UCSD-AML1 (cell line): ENCODE data around the gene CRHR1.

Source experiments
- DNase-seq: peaks from one replicate; lab custom pipeline; 2025; ENCODE audit not compliant: unreplicated experiment; lab: John Stamatoyannopoulos, UW

Gene CRHR1

DNA sequence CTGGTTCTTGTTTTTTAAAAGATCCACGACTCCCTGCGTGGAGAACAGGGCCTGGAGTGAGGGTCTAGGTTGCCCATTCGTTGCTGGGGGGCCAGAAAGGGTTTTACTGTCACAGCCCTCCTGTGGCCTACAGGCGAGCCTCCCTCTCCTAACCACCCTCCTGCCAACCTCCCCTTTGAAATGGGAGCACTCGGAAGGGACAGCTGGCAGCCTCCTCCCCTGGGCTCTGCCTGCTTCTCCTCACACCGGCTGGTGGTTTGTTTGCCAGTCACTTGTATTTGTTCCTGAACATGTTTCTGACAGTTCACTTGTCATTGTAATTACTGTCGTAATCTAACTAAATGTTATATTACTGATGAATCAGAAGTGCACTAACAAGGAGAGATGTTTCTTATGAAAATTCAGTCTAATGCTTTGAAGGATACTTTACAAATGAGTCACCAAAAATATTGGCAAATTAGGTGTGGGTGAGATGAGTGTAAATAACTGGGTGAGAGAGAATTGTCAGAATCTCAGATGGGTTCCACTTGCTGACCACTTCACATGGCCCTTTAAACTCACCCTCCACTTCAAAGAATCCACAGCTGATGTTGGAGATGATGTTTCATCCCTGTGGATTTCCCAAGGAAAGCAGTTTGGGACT is 57.9 kb downstream of the CRHR1 start:
- no peak for DNase-seq

DNA sequence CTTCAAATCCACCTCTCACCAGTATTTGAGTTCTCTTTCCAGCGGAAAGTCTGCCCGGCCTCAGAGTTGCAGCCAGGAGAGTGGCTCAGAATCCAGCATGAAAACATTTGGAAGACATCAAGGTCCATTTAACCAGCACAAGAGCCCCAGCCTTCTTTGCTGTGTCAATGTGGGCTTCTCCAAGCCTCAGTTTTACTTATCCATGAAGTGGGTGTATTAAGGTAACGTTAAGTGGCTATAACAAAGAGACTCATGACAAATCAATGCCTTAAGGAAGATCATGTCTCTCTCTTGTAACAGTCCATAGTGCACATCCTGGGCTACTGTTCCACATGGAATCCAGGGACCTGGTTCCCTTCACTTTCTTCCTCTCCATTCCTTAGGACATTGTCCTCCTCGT is 59.6 kb downstream of the CRHR1 start:
- DNase-seq, result no peak

DNA sequence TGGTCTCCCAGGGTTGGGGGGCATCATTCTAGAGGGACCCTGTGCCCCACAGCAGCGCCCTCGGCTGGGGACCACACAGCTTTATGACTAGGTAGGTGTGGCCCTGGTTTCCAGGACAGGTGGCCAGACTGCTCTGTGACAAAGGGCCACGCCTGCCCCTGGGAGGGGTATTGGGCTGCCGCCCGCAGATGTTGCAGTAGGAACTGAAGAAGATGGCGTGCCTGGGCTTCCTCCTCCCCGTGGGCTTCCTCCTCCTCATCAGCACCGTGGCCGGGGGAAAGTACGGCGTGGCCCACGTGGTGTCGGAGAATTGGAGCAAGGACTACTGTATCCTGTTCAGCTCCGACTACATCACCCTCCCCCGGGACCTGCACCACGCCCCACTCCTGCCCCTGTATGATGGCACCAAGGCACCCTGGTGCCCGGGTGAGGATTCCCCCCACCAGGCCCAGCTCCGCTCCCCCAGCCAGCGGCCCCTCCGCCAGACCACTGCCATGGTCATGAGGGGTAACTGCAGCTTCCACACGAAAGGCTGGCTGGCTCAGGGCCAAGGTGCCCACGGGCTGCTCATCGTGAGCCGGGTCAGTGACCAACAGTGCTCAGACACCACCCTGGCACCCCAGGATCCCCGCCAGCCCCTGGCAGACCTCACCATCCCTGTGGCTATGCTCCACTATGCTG is 60.7 kb downstream of the CRHR1 start, which contains the start of gene SPPL2C:
SPPL2C (plus strand) TSS at position 187 of the 681 bp plus-strand sequence; CDS start at position 213, 26 bp downstream.
- DNase-seq, result no peak

DNA sequence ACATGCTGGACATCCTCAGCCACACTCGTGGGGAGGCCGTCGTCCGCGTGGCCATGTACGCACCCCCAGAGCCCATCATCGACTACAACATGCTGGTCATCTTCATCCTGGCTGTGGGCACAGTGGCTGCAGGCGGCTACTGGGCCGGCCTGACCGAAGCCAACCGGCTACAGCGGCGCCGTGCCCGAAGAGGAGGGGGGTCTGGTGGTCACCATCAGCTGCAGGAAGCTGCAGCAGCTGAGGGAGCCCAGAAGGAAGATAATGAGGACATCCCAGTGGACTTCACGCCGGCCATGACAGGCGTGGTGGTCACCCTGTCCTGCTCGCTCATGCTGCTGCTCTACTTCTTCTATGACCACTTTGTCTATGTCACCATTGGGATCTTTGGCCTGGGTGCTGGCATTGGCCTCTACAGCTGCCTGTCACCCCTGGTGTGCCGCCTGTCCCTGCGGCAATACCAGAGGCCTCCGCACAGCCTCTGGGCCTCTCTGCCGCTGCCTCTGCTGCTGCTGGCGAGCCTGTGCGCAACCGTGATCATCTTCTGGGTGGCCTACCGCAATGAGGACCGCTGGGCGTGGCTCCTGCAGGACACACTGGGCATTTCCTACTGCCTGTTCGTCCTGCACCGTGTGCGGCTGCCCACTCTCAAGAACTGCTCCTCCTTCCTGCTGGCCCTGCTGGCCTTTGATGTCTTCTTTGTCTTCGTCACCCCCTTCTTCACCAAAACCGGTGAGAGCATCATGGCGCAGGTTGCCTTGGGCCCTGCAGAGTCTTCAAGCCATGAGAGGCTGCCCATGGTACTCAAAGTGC is 61.5 kb downstream of the CRHR1 start:
- DNase-seq, result no peak

DNA sequence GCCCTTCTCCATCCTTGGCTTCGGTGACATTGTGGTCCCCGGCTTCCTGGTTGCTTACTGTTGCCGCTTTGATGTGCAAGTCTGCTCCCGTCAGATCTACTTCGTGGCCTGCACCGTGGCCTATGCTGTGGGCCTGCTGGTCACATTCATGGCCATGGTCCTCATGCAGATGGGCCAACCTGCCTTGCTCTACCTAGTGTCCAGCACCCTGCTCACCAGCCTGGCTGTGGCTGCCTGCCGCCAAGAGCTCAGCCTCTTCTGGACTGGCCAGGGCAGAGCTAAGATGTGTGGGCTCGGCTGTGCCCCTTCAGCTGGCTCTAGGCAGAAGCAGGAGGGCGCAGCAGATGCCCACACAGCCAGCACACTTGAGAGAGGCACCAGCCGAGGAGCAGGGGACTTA is 62.1 kb downstream of the CRHR1 start:
- no peak for DNase-seq

DNA sequence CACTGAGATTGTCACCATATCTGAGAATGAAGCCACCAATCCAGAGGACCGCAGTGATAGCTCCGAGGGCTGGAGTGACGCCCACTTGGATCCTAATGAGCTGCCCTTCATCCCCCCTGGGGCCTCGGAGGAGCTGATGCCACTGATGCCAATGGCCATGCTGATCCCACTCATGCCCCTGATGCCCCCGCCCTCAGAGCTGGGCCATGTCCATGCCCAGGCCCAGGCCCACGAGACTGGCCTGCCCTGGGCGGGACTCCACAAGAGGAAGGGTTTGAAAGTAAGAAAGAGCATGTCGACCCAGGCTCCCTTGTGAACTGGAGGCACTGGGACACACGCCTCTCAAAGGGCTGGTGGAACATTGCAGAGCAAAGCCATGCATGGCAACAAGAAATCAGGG is 62.5 kb downstream of the CRHR1 start:
- no peak for DNase-seq

DNA sequence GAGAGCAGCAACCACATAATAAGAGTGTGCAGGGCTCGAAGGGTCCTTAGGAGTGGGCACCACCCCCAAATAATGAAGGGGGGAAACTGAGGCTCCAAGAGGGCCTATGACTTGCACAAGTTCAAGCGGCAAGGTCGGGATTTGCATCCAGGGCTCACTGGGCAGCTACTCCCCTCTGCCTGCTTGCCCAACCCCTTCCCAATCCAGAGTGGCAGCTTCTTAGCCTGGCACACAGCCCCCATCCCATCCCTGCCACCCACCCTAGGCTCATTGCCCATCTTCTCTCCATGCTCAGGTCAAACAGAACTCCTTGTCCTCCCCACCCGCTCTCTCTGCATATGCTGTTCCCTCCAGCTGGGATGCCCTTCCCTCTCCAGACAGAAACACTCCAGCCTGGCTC is 63.0 kb downstream of the CRHR1 start:
- DNase-seq, result no peak

DNA sequence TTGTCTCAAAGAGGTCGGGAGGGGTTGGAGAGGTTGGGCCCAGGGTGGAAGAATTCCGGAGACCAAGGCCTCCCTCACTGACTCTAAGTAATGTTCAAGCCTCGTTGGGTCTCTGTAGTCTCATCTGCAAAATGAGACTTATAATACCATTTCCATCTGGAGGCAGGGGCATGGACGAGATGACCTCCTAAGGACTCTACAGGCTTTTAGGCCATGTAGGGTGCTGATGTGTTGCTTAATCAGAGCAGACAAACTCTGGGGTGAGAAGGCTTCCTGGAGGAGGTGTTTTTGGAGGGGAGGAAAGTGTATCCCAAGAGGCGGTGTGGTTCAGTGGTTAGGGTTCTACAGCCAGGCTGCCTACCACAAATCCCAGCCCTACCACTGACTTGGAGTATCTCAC is 63.6 kb downstream of the CRHR1 start:
- DNase-seq, result no peak

DNA sequence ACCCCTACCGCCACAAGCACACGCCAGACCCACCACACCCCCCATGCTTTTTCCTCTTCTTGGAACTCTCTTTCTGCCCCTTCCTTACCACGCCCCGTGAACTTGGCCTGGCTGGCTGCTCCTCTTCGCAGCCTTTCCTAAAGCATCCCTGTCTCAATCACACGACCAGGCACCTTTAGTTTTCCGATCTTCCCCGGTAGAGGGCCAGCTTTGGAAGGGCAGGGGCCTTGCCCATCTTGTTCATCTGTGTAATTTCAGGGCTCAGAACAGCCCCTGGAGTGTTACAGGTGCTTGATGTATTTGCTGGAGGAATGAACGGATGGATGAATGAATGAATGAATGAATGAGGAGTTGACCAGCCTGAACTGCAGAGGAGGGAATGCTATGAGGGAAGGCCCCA is 64.3 kb downstream of the CRHR1 start:
- no peak for DNase-seq

DNA sequence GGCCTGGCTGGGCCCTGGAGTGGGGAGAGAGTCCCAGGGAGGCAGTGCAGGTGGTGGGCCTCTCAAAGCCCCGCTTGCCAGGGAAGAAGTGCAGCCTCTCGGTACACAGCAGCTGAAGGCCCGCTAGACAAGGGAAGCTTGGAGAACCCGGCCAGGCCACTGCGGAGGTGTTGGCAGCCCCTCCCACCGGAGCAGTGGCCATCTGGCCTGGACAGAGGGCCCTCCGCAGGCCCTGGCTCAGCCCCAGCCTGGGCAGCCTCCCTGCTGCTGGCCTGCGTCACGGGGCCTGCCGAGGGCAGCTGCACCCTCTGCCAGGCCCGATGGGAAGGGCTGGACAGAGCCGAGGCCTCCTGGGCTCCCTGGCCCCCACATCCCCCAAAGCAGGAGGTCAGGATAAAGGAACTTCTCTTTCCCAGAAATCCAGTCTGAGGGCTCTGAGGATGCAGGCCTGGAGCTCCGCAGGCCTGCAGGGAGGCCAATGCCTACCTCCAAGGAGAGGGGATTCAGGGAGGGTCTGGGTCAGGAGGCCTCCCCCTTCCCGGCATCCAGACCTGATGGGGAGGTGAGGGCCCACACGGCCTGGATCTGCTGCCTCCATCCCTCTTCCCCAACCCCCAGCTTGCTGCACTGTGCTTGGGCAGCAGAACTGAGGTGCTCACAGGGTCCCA is 64.9 kb downstream of the CRHR1 start:
- no peak for DNase-seq

DNA sequence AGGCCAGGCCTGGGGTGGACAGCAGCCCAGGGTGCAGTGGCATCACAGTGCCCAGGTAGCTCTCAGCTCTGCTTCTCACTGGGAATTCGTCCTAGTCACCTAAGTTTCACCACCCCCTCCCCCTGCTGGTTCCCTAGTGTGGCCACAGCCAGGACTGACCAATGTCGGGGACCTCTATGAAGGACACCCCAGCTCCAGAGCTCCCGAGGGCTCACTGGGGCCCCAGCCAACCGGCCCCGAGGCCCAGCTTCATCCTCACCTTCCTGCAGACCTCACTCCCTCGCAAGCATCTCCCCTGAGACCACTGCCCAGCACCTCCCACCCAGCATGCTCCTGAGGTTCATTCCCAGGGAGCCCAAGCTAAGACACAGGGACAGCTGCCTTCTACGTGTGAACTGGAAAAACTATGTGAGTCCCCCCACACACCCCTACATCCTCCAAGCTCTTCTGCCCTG is 65.4 kb downstream of the CRHR1 start:
- DNase-seq, result no peak

DNA sequence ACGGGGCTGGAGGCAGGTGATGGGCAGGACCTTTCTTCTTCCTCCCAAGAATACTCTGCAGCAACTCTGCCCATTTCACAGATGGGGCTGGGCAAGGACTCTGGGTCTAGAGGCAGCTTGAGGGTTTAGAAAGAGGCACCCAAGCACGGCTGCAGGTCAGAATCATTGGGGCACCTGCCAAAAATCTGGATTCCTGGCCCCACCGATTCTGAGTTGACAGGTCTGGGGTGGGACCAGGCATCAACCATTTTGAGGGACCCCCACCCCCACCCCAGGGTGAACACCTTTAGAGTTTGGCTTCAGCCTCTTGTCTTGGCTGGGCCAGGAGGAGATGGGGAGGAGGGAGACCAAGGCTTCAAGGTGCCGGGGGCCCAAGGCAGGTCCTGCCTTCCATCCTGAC is 65.9 kb downstream of the CRHR1 start:
- no peak for DNase-seq

DNA sequence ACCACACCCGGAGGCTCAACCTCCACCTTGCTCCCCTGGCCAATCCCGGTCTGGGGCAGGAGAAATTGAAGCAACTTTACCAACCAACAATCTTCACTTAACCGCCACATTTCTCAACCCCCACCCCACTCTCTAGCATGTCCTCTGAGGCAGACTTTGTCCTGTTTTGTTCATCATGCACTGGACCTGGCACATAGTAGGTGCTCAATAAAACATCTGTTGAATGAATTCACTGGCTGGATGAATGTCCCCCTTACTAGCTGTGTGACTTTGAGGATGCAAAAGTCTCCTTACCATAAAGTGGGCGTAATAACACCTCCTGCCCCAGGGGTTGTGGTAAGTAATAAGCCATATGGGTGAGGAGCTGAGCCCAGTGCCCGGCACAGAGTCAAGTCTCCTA is 66.3 kb downstream of the CRHR1 start:
- no peak for DNase-seq

DNA sequence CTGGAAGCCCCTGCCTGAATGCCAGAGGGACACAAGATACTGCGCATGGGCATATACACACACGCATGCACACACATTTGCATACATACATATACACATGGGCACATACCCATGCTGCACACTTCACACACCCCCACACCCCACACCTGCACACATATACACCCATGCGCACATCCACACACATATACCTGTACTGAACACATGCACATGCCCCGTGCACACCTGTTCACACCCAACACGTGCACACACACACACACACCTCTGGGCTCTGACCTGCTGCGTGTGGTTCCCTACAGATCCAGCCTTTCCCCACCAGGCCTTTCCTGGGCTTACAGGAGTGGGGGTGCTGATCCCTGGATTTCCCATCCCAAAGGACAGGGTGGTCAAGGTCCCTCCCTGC is 66.9 kb downstream of the CRHR1 start:
- DNase-seq, result no peak

DNA sequence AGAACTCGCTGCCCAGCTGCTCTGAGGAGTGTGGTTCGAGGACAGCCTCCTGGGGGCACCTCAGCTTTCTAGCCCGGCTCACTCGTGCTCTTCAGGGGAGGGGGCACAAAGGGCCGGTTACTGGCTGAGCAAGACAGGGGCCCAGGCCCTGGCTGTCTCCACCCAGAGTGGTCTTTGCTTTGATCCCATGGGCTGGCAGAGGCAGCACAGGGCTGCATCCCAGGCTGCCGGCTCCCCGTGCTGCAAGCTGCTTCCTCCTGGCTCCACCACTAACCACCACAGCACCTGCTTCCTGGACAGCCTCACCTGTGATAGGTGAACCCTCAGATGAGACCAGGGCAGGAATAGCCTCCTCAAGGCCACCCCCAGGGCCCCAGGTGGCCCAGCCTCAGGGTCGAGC is 67.3 kb downstream of the CRHR1 start:
- no peak for DNase-seq

DNA sequence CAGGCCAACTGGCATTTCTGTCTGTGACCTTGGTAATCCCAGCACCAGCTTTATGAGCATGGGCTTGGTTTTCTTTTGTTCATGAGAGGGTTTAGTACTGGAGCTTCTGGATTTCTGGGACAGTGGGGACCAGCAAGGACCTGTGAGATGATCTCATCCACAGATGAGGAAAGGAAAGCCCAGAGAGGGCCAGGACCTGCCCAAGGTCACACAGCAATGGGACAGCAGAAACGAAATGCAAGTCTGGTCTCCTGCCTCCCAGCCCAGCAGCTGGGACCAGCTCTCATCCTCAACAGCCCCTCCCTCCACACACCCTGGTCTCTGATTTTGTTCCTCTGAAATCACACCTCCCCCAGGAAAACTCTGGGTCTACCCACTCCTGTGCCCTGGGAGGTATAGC is 67.8 kb downstream of the CRHR1 start:
- no peak for DNase-seq

DNA sequence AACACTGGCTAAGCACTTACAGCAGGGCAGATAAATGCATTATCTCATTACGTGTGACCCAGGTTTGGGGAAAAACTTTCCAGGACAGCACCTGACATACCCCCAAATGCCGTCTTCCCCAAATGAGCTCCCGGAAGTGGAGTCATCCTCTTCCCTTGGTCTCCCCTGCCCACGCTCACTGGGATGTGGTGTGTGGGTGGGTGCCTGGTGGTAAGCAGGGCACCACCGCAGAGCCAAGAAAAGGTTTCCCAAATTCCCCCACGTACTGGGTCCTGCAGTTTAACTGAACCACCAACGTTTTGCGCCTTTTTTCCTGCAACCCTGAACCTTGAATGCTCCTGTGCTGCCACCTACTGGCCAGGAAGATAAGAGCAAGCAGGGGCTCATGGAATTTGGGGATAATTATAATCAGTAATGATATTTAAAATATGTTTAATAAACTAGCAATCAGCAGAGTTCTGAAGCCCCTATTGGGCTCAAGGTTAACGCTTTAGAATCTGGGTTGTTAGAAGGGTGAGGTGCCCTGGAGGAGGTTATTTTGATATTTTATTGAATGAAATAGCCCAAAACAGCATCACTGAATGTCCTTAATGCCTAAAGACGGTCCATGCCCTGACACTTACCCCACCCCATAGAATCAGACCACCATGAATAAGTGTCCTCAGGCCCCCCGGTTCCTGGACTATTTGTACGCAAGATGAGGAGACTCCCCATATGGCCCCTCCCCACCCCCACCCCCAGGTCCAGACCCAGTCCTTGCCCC is 68.6 kb downstream of the CRHR1 start:
- peak; percentile 28 for DNase-seq

DNA sequence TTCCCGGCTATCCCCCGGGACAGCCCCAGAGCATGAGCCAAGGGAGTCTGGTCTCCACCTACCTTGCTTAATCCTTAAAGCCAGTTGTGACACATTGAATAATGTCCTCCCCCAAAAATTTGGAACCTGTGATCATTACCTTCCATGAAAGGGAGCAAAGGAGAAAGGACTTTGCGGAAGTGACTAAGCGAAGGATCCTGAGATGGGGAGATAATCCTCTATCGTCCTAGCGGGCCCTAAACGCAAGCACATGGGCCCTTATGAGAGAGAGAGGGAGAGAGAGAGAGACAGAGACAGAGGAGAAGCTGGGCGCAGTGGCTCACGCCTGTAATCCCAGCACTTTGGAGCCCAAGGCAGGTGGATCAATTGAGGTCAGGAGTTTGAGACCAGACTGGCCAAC is 70.1 kb downstream of the CRHR1 start:
- no peak for DNase-seq

DNA sequence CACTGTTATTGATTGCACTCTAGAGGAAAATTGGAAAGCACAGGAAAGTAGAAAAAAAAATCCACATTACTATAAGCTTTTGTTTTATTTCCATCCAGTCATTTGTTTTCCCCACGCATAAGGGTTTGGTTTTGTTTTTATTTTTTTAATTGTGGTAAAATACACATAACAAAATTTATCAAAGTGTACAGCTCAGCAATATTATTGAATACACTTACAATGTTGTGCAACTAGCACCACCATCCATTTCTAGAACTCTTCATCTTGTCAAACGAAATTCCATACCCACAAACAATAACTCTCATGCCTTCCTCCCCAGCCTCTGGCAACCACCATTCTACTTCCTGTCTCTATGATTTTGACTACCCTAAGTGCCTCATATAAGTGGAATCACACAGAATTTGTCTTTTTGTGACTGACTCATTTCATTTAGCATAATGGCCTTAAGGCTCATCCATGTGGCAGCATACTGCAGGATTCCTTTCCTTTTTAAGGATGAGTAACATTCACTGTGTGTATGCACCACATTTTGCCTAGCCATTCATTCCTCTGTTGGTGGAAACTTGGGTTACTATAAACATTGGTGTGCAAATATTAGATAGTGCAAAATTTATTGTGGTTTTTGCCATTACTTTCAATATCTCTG is 71.7 kb downstream of the CRHR1 start:
- DNase-seq, result no peak

DNA sequence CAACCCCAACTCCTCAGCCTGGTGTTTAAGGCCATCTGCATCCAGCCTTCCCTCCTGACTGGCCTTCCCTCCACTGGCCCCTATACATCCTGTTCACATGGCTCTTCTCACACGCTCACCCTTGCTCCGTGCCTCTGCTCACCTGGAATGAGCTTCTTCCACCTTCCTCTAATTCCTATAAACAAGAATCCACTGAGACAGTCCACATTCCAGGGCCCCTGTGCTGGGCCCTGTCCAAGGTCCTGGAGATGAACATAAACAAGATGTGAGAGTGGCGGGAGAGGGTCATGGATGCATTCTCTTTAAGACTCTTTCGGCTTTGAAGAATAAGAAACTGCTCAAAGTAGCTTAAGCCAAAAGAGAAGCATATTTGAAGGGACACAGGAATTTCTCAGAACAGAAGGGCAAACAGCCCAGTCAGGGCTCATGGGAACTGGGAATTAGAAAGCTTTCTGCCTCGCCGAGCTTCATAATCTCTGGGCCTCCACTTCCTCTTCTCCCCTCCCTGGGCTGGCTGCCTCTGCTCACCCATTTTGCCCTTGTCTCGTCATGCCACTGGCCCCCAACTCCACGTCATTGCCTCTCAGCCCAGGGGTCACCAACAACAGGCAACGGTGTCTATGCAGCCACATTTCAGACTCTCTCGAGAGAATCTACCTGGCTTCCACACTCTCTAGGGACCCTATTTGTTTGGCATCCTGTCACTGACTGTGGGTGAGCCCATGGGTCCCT is 74.0 kb downstream of the CRHR1 start:
- DNase-seq, result no peak
